Fibroblast of skin of right quadriceps (primary cell): Measurements from ENCODE around the gene ASTL.

Experiments used
- DNase-seq: peaks from one replicate; pipeline ENCODE4 v3.0.0-alpha.2; 2013

ASTL gene

DNA sequence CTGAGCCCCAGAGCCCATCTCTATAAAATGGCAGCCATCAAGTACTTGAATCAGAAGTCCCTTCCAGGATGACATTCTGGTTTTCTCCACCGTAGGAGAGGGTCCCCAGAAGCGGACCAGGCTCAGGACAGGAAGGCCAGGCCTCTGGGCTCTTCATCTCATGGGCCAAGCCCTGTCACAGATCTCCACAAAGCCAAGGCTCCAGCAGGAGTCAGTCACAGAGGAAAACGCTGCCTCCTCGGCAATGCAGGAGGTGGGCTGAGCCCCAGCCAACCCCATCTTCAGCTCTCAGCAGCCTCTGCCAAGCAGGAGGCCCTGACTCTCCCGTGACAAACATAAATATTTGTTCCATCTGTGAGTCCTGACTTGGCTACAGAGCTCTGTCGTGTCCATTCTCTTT lies 64.1 kb downstream of the ASTL start:
- DNase-seq, result no peak

DNA sequence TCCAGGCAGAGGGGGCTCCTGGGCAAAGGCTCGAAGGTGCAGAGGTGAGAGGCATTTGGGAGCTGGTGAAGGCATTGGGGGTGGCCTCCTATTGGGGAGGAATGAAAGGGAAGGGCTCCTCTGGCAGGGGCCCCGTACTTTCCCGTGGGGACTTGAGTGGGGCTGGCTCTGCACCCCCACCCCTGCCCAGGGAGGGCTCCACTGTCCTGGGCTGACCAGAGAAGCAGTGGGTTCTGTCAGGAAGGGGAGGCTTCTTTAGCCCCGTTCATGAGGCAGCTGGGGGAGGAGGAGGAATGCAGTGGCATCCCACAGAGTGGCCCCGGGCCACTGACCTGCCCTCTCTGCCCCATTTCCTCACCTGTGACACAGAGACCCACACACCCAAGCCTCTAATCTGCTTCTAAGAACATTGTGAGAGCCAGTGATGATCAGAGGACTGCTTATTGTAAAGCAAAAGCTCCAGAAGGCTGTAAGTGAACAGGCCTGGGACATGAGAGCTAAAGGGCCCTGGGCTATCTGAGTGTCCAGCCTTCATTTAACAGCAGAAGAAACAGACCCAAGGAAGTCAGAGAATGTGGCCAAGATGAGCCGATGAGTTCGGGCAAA lies 65.0 kb downstream of the ASTL start:
- DNase-seq, result no peak
